ENCODE data around the gene PMP22.

The PMP22 gene

DNA sequence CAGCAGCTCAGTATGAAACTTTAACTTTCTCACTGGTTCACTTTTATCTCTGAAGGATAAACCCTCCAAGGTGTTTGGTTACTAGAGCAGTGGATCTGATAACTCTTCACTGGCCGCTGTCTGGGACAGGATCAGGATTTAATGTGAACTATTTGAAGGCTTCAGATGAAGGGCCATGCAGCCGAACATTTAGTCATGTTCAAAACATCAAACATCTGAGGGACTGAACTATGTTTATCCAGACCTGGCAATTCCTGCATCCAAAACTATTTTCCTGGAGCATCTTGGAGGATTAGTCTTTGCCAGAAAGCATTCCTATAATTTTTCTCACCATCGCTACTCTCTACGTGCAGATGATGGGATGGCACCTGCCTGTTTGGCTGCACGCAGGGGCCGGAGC is 20.3 kb upstream of the PMP22 start:
- Histone ChIP-seq H3K4me3 (ENCODE audit: low read depth in 1 of 2, low read length in 1 of 2) (no peak overlapping the region), H3K9me3 (no peaks in the 10 kb centered on the region), H3K36me3 (no peaks in the 10 kb centered on the region), H3K4me1 (ENCODE audit: control insufficient read depth in 1 of 2, insufficient read depth in 1 of 2, low read depth in 1 of 2, low read length in 1 of 2) (no peaks in the 10 kb centered on the region), H3K27me3 (peaks cover 50% of the 10 kb centered on the region), H3K27ac (no peak overlapping the region)
- TF ChIP-seq, protein P1, sequence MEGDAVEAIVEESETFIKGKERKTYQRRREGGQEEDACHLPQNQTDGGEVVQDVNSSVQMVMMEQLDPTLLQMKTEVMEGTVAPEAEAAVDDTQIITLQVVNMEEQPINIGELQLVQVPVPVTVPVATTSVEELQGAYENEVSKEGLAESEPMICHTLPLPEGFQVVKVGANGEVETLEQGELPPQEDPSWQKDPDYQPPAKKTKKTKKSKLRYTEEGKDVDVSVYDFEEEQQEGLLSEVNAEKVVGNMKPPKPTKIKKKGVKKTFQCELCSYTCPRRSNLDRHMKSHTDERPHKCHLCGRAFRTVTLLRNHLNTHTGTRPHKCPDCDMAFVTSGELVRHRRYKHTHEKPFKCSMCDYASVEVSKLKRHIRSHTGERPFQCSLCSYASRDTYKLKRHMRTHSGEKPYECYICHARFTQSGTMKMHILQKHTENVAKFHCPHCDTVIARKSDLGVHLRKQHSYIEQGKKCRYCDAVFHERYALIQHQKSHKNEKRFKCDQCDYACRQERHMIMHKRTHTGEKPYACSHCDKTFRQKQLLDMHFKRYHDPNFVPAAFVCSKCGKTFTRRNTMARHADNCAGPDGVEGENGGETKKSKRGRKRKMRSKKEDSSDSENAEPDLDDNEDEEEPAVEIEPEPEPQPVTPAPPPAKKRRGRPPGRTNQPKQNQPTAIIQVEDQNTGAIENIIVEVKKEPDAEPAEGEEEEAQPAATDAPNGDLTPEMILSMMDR (IDR thresholded peaks at IDR 0.05) = no peak

DNA sequence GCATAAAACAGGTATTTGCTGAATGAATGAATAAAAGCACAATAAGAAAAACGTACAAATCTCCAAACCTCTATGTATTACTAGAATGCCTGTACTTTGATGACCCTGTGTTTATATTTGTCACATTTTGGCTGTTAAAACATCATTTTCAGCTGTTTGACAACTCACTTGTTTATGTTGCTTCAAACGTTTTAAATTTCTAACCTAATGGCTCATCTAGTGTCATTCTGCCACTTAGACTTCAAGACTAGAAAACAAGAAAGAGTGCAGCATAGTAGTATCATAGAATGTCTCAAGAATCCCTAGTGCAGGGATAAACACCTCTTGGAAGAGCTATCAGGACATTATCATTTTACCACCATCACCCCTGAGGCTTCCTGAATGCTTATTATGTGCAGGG is 19.4 kb upstream of the PMP22 start:
- Histone ChIP-seq H3K9me3 (no peaks in the 10 kb centered on the region), H3K36me3 (no peaks in the 10 kb centered on the region), H3K27ac (no peak overlapping the region), H3K4me3 (ENCODE audit: low read depth in 1 of 2, low read length in 1 of 2) (no peak overlapping the region), H3K4me1 (ENCODE audit: control insufficient read depth in 1 of 2, insufficient read depth in 1 of 2, low read depth in 1 of 2, low read length in 1 of 2) (no peaks in the 10 kb centered on the region), H3K27me3 (peaks cover 54% of the 10 kb centered on the region)
- TF ChIP-seq, protein P1 (IDR thresholded peaks at IDR 0.05) = no peak

DNA sequence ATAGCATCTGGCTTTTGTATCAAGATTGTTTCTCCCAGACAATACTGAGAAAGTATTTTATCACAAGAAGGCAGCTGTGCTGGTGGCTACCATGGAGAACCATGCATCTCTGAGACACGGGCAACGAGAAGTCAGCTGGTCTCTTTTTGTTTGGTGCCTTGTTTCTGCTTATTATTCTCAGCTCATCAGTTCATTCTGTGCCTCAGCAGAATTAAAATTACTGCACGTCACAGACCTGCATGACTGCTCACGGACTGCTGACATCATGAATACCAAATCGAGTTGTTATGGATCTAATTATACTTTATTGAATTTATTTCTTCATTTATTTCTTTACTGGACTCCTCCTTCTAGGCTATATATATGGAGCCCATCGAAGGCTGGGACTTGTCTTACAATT is 19.0 kb upstream of the PMP22 start:
- Histone ChIP-seq H3K4me1 (ENCODE audit: control insufficient read depth in 1 of 2, insufficient read depth in 1 of 2, low read depth in 1 of 2, low read length in 1 of 2) (no peaks in the 10 kb centered on the region), H3K27ac (no peak overlapping the region), H3K4me3 (ENCODE audit: low read depth in 1 of 2, low read length in 1 of 2) (no peak overlapping the region), H3K27me3 (peaks cover 54% of the 10 kb centered on the region), H3K9me3 (no peaks in the 10 kb centered on the region), H3K36me3 (no peaks in the 10 kb centered on the region)
- TF ChIP-seq, protein P1 (IDR thresholded peaks at IDR 0.05) = no peak

DNA sequence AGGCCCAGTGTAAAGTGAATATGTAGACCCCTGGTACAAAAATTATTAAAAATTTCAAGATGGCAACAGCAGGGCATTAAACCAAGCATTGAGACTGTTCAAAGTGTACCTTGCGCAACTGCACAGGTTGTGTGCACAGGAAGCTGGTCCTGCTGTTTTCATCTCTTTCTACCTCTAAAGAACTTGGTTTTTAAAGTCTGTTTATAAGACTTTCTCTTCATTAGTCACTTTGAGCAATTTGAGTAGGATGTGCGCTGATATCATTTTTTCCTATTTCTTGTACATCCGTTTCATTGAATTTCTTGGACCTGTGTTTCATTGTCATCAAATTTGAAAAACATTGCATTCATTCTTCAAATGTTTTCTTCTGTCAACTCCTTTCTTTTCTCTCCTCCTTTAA is 16.8 kb upstream of the PMP22 start:
- H3K4me1 ChIP-seq (ENCODE audit: control insufficient read depth in 1 of 2, insufficient read depth in 1 of 2, low read depth in 1 of 2, low read length in 1 of 2) = no peaks in the 10 kb centered on the region

DNA sequence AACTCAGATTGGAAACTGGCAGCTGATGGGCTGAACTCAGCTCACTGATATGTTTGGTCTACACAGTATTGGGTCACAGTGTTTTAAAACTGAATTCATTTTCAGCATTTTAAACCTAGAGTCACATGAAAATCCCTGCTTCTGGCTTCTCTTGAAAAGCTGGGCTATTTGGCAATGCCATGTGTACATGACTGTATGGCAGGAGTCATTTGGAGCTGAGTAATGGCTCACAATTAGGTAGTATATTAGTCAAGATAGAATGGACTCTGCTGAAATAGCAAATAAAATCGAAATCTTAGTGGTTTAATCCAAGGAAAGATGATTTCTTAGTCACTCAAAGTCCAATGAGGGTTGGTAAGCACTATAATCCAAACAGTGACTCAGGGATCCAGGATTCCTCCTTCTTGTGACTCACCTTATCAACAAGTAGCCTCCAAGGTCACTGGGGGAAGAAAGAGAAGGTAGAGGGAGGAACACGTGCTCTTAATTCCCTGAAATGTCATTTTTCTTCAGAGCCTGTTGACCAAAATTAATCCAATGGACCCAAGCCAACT is 13.9 kb upstream of the PMP22 start:
- Histone ChIP-seq H3K9me3 (no peaks in the 10 kb centered on the region), H3K4me1 (ENCODE audit: control insufficient read depth in 1 of 2, insufficient read depth in 1 of 2, low read depth in 1 of 2, low read length in 1 of 2) (no peaks in the 10 kb centered on the region), H3K36me3 (no peaks in the 10 kb centered on the region), H3K4me3 (ENCODE audit: low read depth in 1 of 2, low read length in 1 of 2) (no peak overlapping the region), H3K27ac (no peak overlapping the region), H3K27me3 (peaks cover 45% of the 10 kb centered on the region)
- TF ChIP-seq, protein P1 (IDR thresholded peaks at IDR 0.05) = no peak

More for the DNA sequence above, 16.8 kb upstream of the PMP22 start:
- TF ChIP-seq, protein P1 (IDR thresholded peaks at IDR 0.05) = no peak
- no peak overlapping the region for H3K27ac ChIP-seq
- no peaks in the 10 kb centered on the region for H3K36me3 ChIP-seq
- peaks cover 53% of the 10 kb centered on the region for H3K27me3 ChIP-seq
- no peak overlapping the region for H3K4me3 ChIP-seq (ENCODE audit: low read depth in 1 of 2, low read length in 1 of 2)
- no peaks in the 10 kb centered on the region for H3K9me3 ChIP-seq

DNA sequence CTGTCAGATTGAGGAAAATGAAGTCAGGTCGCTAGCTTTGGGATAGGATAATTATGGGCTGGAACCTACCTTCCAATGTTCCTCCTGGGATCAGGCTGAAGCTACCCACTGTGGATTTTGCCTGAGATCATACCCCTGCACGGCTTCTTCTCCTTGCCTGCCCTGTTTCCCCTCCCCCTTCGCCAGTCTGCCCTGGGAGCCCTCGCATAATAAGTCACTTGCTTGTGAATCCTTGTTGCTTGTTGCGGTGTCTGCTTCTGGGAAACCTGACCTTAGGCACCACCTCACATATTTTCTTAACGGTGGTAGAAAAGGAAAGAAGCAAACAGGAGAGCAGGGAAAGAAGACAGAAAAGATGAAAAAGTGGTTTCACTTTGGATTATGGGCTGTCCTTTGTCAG is 13.3 kb upstream of the PMP22 start:
- Histone ChIP-seq H3K27ac (no peak overlapping the region), H3K36me3 (no peaks in the 10 kb centered on the region), H3K4me1 (ENCODE audit: control insufficient read depth in 1 of 2, insufficient read depth in 1 of 2, low read depth in 1 of 2, low read length in 1 of 2) (no peaks in the 10 kb centered on the region), H3K27me3 (peaks cover 39% of the 10 kb centered on the region), H3K4me3 (ENCODE audit: low read depth in 1 of 2, low read length in 1 of 2) (no peak overlapping the region), H3K9me3 (no peaks in the 10 kb centered on the region)
- TF ChIP-seq, protein P1 (IDR thresholded peaks at IDR 0.05) = no peak

Data from neutrophil (primary cell).